Measurements from ENCODE around the gene MST1. TPM values are rescaled to one million over a fixed set of nuclear protein-coding genes. Genes with fewer than 3 reads are reported as not detected.
"Not testable (repeated sequence)": the region's sequence is repeated elsewhere in the genome, so short reads cannot be mapped to it uniquely, and the experiment has no call there.

Gene MST1
- total RNA-seq, 1 experiment from 2014 or later = 1.7 TPM

- TF ChIP-seq CTCF (conservative IDR thresholded peaks at IDR 0.05; ENCODE audit: low read depth, low read length) (peak; percentile 46), EZH2 (IDR thresholded peaks at IDR 0.05; ENCODE audit: low read length, unreplicated experiment) (no peak)
- Histone ChIP-seq H3K27ac (ENCODE audit: low read length) (no peak overlapping the region), H4K20me1 (ENCODE audit: low read length) (no peaks in the 10 kb centered on the region), H3K9me2 (replicated peaks; ENCODE audit: low read length) (no peaks in the 10 kb centered on the region), H3K9me3 (ENCODE audit: low read length) (no peaks in the 10 kb centered on the region), H3K27me3 (ENCODE audit: low read length) (no peaks in the 10 kb centered on the region), H3K79me2 (ENCODE audit: low read length) (no peaks in the 10 kb centered on the region), H3K4me3 (ENCODE audit: low read length) (no peak overlapping the region), H3K4me1 (ENCODE audit: insufficient read depth, low read length) (no peaks in the 10 kb centered on the region), H3F3A (ENCODE audit: low read length, unreplicated experiment) (no peaks in the 10 kb centered on the region), H3K9ac (ENCODE audit: low read length) (no peak overlapping the region), H2AFZ (ENCODE audit: low read length) (no peak overlapping the region), H3K36me3 (ENCODE audit: low read depth, low read length) (peaks cover 5% of the 10 kb centered on the region; the same call in 1 of the 2 replicates), H3K4me2 (ENCODE audit: low read length) (no peak overlapping the region)
- ChIA-PET POLR2A (ENCODE audit: unreplicated experiment) (interaction anchor here (0.7 kb wide), 1 partner anchor 102 kb away, joined by 5 read pairs; no protein-coding TSS in a partner anchor), CTCF (interaction anchor here (0.5 to 1.1 kb wide), 4 partner anchors 86 to 280 kb away, joined by 3 to 10 read pairs (median 4); partner anchors contain the start of gene IP6K1)
- DNase-seq (no peak), ATAC-seq (no peak)
- intact Hi-C loops (cut with micrococcal nuclease) = no loop called here
- no TSS peak for BruUV-seq (replicated peaks)
Measured at GRCh38 chr3:49700453-49701128, 11.3 kb upstream of the MST1 start.

GRCh38 chr3:49700014-49700413, 10.7 kb upstream of the MST1 start:
- no peak overlapping the region for H3K9ac ChIP-seq (ENCODE audit: low read length)
- peaks cover 3% of the 10 kb centered on the region; the same call in 1 of the 2 replicates for H3K36me3 ChIP-seq (ENCODE audit: low read depth, low read length)
- H3K4me3 ChIP-seq (ENCODE audit: low read length) = no peak overlapping the region
- H3K27me3 ChIP-seq (ENCODE audit: low read length) = no peaks in the 10 kb centered on the region
- H3K27ac ChIP-seq (ENCODE audit: low read length) = no peak overlapping the region
- ChIA-PET POLR2A (ENCODE audit: unreplicated experiment) (no interaction called here), CTCF (no interaction called here)
- no peak overlapping the region for H2AFZ ChIP-seq (ENCODE audit: low read length)
- no peaks in the 10 kb centered on the region for H4K20me1 ChIP-seq (ENCODE audit: low read length)
- intact Hi-C loops (cut with micrococcal nuclease) = no loop called here
- H3K9me3 ChIP-seq (ENCODE audit: low read length) = no peaks in the 10 kb centered on the region
- H3K79me2 ChIP-seq (ENCODE audit: low read length) = no peaks in the 10 kb centered on the region
- TF ChIP-seq CTCF (conservative IDR thresholded peaks at IDR 0.05; ENCODE audit: low read depth, low read length) (no peak), EZH2 (IDR thresholded peaks at IDR 0.05; ENCODE audit: low read length, unreplicated experiment) (no peak), EZH2phosphoT487 (IDR thresholded peaks at IDR 0.05; ENCODE audit: borderline replicate concordance, low read length) (no peak)
- no peaks in the 10 kb centered on the region for H3K4me1 ChIP-seq (ENCODE audit: insufficient read depth, low read length)
- BruUV-seq (replicated peaks) = no TSS peak
- H3K9me2 ChIP-seq (replicated peaks; ENCODE audit: low read length) = no peaks in the 10 kb centered on the region
- ATAC-seq = no peak
- H3F3A ChIP-seq (ENCODE audit: low read length, unreplicated experiment) = no peaks in the 10 kb centered on the region
- no peak overlapping the region for H3K4me2 ChIP-seq (ENCODE audit: low read length)
- no peak for DNase-seq

- no peaks in the 10 kb centered on the region for H3K4me1 ChIP-seq (ENCODE audit: insufficient read depth, low read length)
- TF ChIP-seq CTCF (conservative IDR thresholded peaks at IDR 0.05; ENCODE audit: low read depth, low read length) = no peak
- no peak for TF ChIP-seq EZH2 (IDR thresholded peaks at IDR 0.05; ENCODE audit: low read length, unreplicated experiment)
- TF ChIP-seq EZH2phosphoT487 (IDR thresholded peaks at IDR 0.05; ENCODE audit: borderline replicate concordance, low read length) = no peak
- CTCF ChIA-PET = no interaction called here
- intact Hi-C loops (cut with micrococcal nuclease) = no loop called here
- H3K4me2 ChIP-seq (ENCODE audit: low read length) = no peak overlapping the region
- no TSS peak for BruUV-seq (replicated peaks)
- H3K9me3 ChIP-seq (ENCODE audit: low read length) = no peaks in the 10 kb centered on the region
- H4K20me1 ChIP-seq (ENCODE audit: low read length) = no peaks in the 10 kb centered on the region
- no peaks in the 10 kb centered on the region; the same call in 1 of the 2 replicates for H3K36me3 ChIP-seq (ENCODE audit: low read depth, low read length)
- H2AFZ ChIP-seq (ENCODE audit: low read length) = no peak overlapping the region
- no peaks in the 10 kb centered on the region for H3K9me2 ChIP-seq (replicated peaks; ENCODE audit: low read length)
- no peaks in the 10 kb centered on the region for H3K79me2 ChIP-seq (ENCODE audit: low read length)
- H3F3A ChIP-seq (ENCODE audit: low read length, unreplicated experiment) = no peaks in the 10 kb centered on the region
- H3K4me3 ChIP-seq (ENCODE audit: low read length) = no peak overlapping the region
- DNase-seq (no peak), ATAC-seq (no peak)
- POLR2A ChIA-PET (ENCODE audit: unreplicated experiment) = no interaction called here
- no peak overlapping the region for H3K27ac ChIP-seq (ENCODE audit: low read length)
- no peaks in the 10 kb centered on the region for H3K27me3 ChIP-seq (ENCODE audit: low read length)
- H3K9ac ChIP-seq (ENCODE audit: low read length) = no peak overlapping the region
Measured at GRCh38 chr3:49699281-49699979, 10.2 kb upstream of the MST1 start.

GRCh38 chr3:49695350-49696015, 6.2 kb upstream of the MST1 start:
- H3K4me2 ChIP-seq (ENCODE audit: low read length); BruUV-seq (replicated peaks); DNase-seq; POLR2A ChIA-PET (ENCODE audit: unreplicated experiment); H3K9me2 ChIP-seq (replicated peaks; ENCODE audit: low read length); intact Hi-C loops (cut with micrococcal nuclease); H3F3A ChIP-seq (ENCODE audit: low read length, unreplicated experiment); H4K20me1 ChIP-seq (ENCODE audit: low read length); H3K4me3 ChIP-seq (ENCODE audit: low read length); ATAC-seq; CTCF ChIA-PET; H3K4me1 ChIP-seq (ENCODE audit: insufficient read depth, low read length); H3K9ac ChIP-seq (ENCODE audit: low read length); H3K27me3 ChIP-seq (ENCODE audit: low read length); H2AFZ ChIP-seq (ENCODE audit: low read length); H3K9me3 ChIP-seq (ENCODE audit: low read length); H3K27ac ChIP-seq (ENCODE audit: low read length); H3K36me3 ChIP-seq (ENCODE audit: low read depth, low read length): not testable (repeated sequence)
- H3K79me2 ChIP-seq (ENCODE audit: low read length) = peaks cover 15% of the 10 kb centered on the region; the same call in 1 of the 2 replicates
